WTC11 (cell line): ENCODE measurements around the gene NKX3-2. TPM values are rescaled to one million over a fixed set of nuclear protein-coding genes. Genes with fewer than 3 reads are reported as not detected.

Experiments used
- ATAC-seq: fragments of 200-7000 bp; cut with Tn5 transposase; 2 replicates; pipeline ENCODE4 v1.10.0; 2021; ENCODE audit warnings: mild to moderate bottlenecking, moderate library complexity
- CTCF ChIA-PET: fragments of 300-600 bp; sonication (Branson Sonifier 250); formaldehyde crosslinking; loops from one replicate; lab custom pipeline; 2021; ENCODE audit warnings: antibody characterized with exemption; lab: Charles Lee
- POLR2A ChIA-PET: fragments of 350-600 bp; sonication (Branson Sonifier 250); formaldehyde crosslinking; loops from one replicate; lab custom pipeline; 2021; ENCODE audit warnings: antibody characterized with exemption; lab: Charles Lee
- DNase-seq: peaks from one replicate; pipeline ENCODE4 v3.0.0; 2021; ENCODE audit warnings: low spot score
- H3K27ac Mint-ChIP-seq: 2 replicates; pipeline ENCODE4 v1.8.0; 2021; ENCODE audit warnings: mixed read lengths
- H3K27me3 Mint-ChIP-seq: 2 replicates; pipeline ENCODE4 v1.8.0; 2021; ENCODE audit warnings: low read depth, mild to moderate bottlenecking, moderate library complexity, mixed read lengths
- H3K36me3 Mint-ChIP-seq: 2 replicates; pipeline ENCODE4 v1.8.0; 2021; ENCODE audit warnings: mixed read lengths
- H3K4me1 Mint-ChIP-seq: 2 replicates; pipeline ENCODE4 v1.8.0; 2022; ENCODE audit warnings: mixed read lengths
- H3K4me3 Mint-ChIP-seq: 2 replicates; pipeline ENCODE4 v1.8.0; 2021; ENCODE audit warnings: mild to moderate bottlenecking, moderate library complexity, mixed read lengths
- H3K9me3 Mint-ChIP-seq: 2 replicates; pipeline ENCODE4 v1.8.0; 2021; ENCODE audit warnings: mixed read lengths
- ARID4B ChIP-seq: sonication (generic); formaldehyde crosslinking; IDR thresholded peaks from 2 replicates; pipeline ENCODE4 v1.8.0; 2023; ENCODE audit warnings: missing genetic modification reagents, mild to moderate bottlenecking, borderline replicate concordance
- ATF6 ChIP-seq: sonication (generic); formaldehyde crosslinking; IDR thresholded peaks from 2 replicates; pipeline ENCODE4 v1.8.1; 2023; ENCODE audit warnings: mild to moderate bottlenecking, missing genetic modification reagents
- EMX1 ChIP-seq: fragments of 250-450 bp; sonication (Bioruptor Pico); IDR thresholded peaks from 2 replicates; pipeline ENCODE4 v1.8.0; 2021; ENCODE audit warnings: mild to moderate bottlenecking
- FOXP1 ChIP-seq: sonication (generic); formaldehyde crosslinking; IDR thresholded peaks from 2 replicates; pipeline ENCODE4 v1.8.0; 2022; ENCODE audit warnings: missing genetic modification reagents, mild to moderate bottlenecking, moderate library complexity, borderline replicate concordance
- JUN ChIP-seq: sonication (generic); formaldehyde crosslinking; IDR thresholded peaks from 2 replicates; pipeline ENCODE4 v1.8.0; 2023; ENCODE audit warnings: mild to moderate bottlenecking, missing genetic modification reagents
- KAT7 ChIP-seq: sonication (generic); formaldehyde crosslinking; IDR thresholded peaks from 2 replicates; pipeline ENCODE4 v1.8.1; 2023; ENCODE audit warnings: missing genetic modification reagents, mild to moderate bottlenecking, borderline replicate concordance
- NFE2L1 ChIP-seq: sonication (generic); formaldehyde crosslinking; IDR thresholded peaks from 2 replicates; pipeline ENCODE4 v1.8.1; 2023; ENCODE audit warnings: missing genetic modification reagents
- NR1H2 ChIP-seq: sonication (generic); formaldehyde crosslinking; IDR thresholded peaks from 2 replicates; pipeline ENCODE4 v1.9.0; 2021; ENCODE audit warnings: mild to moderate bottlenecking, moderate library complexity, missing genetic modification reagents
- SP1 ChIP-seq: sonication (generic); formaldehyde crosslinking; conservative IDR thresholded peaks from 2 replicates; pipeline ENCODE4 v1.8.1; 2022; ENCODE audit warnings: missing genetic modification reagents
- ZNF671 ChIP-seq: fragments of 250-450 bp; sonication (Bioruptor Pico); IDR thresholded peaks from 2 replicates; pipeline ENCODE4 v1.8.0; 2021; ENCODE audit warnings: mild to moderate bottlenecking
- total RNA-seq: library from RNA; stranded (reverse); gene quantifications from 3 replicates; pipeline ENCODE4 v1.2.3, GENCODE V29; 2021
- TF ChIP-seq, protein P1 (sequence below): sonication (generic); formaldehyde crosslinking; conservative IDR thresholded peaks from 2 replicates; pipeline ENCODE4 v1.8.1; 2023; ENCODE audit warnings: mild to moderate bottlenecking, low read depth, missing genetic modification reagents, moderate library complexity
- TF ChIP-seq, protein P2 (sequence below): fragments of 250-450 bp; sonication (Bioruptor Pico); IDR thresholded peaks from 2 replicates; pipeline ENCODE4 v1.8.0; 2021; ENCODE audit warnings: mild to moderate bottlenecking
- TF ChIP-seq, protein P3 (sequence below): sonication (generic); formaldehyde crosslinking; IDR thresholded peaks from 2 replicates; pipeline ENCODE4 v1.8.1; 2023; ENCODE audit warnings: mild to moderate bottlenecking, missing genetic modification reagents, moderate library complexity

The NKX3-2 gene
- total RNA-seq, 1 experiment from 2014 or later, result 0.07 TPM

DNA sequence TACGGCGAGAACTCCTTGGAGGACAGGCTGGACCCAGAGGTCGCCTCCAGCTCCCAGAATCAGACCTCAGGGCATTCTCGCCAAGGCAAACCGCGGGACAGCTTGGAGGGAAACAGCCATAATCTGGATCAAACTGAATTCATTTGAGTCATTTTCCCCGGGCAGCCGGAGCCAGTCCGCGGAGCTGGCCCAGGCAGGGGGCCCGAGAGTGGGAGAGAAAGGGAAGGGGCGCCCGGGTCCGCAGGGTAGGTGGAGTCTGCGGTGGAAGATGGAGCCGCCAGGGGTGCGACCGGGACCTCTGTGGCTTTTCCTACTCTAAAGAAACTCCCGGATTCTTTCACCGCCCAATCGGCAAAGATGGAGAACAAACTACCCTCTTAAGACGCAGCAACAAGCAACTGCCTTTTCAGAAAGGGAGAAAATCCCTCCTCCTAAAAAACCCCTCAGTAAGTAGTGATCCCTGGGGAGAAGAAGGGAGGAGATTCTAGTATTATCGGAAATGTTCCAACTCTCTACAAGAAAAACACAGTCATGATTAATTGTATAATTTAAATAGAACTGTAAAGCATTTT, 5.2 kb downstream of the NKX3-2 start:
- H3K4me1 Mint-ChIP-seq, result peaks cover 79% of the 10 kb centered on the region

GRCh38 chr4:13538427-13538973, 5.8 kb downstream of the NKX3-2 start:
- ChIA-PET CTCF (no interaction called here), POLR2A (no interaction called here)
- H3K27ac Mint-ChIP-seq, result no peak overlapping the region
- peak overlapping the region; percentile 56 for H3K4me3 Mint-ChIP-seq
- ATAC-seq (no peak), DNase-seq (no peak)
- H3K9me3 Mint-ChIP-seq, result no peaks in the 10 kb centered on the region
- H3K4me1 Mint-ChIP-seq, result peaks cover 85% of the 10 kb centered on the region
- H3K36me3 Mint-ChIP-seq, result peaks cover 7% of the 10 kb centered on the region; the same call in 1 of the 2 replicates
- peaks cover 100% of the 10 kb centered on the region for H3K27me3 Mint-ChIP-seq
- TF ChIP-seq KAT7 (CRISPR knock-in tag) (no peak), FOXP1 (CRISPR knock-in tag) (no peak)
- TF ChIP-seq, protein P1, sequence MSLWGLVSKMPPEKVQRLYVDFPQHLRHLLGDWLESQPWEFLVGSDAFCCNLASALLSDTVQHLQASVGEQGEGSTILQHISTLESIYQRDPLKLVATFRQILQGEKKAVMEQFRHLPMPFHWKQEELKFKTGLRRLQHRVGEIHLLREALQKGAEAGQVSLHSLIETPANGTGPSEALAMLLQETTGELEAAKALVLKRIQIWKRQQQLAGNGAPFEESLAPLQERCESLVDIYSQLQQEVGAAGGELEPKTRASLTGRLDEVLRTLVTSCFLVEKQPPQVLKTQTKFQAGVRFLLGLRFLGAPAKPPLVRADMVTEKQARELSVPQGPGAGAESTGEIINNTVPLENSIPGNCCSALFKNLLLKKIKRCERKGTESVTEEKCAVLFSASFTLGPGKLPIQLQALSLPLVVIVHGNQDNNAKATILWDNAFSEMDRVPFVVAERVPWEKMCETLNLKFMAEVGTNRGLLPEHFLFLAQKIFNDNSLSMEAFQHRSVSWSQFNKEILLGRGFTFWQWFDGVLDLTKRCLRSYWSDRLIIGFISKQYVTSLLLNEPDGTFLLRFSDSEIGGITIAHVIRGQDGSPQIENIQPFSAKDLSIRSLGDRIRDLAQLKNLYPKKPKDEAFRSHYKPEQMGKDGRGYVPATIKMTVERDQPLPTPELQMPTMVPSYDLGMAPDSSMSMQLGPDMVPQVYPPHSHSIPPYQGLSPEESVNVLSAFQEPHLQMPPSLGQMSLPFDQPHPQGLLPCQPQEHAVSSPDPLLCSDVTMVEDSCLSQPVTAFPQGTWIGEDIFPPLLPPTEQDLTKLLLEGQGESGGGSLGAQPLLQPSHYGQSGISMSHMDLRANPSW (CRISPR knock-in tag), result no peak
- TF ChIP-seq, protein P2, sequence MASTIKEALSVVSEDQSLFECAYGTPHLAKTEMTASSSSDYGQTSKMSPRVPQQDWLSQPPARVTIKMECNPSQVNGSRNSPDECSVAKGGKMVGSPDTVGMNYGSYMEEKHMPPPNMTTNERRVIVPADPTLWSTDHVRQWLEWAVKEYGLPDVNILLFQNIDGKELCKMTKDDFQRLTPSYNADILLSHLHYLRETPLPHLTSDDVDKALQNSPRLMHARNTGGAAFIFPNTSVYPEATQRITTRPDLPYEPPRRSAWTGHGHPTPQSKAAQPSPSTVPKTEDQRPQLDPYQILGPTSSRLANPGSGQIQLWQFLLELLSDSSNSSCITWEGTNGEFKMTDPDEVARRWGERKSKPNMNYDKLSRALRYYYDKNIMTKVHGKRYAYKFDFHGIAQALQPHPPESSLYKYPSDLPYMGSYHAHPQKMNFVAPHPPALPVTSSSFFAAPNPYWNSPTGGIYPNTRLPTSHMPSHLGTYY (CRISPR knock-in tag), result no peak
- TF ChIP-seq, protein P3, sequence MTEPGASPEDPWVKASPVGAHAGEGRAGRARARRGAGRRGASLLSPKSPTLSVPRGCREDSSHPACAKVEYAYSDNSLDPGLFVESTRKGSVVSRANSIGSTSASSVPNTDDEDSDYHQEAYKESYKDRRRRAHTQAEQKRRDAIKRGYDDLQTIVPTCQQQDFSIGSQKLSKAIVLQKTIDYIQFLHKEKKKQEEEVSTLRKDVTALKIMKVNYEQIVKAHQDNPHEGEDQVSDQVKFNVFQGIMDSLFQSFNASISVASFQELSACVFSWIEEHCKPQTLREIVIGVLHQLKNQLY, result no peak

More for the DNA sequence above, 5.2 kb downstream of the NKX3-2 start:
- Mint-ChIP-seq H3K27me3 (peaks cover 100% of the 10 kb centered on the region), H3K9me3 (no peaks in the 10 kb centered on the region), H3K4me3 (peak overlapping the region; percentile 56)
- CTCF ChIA-PET, result interaction anchor here (3.4 to 5.7 kb wide), 2 partner anchors 9 to 16 kb away, joined by 55 to 69 read pairs; no protein-coding TSS in a partner anchor
- ATAC-seq, result no peak
- TF ChIP-seq JUN (CRISPR knock-in tag) (no peak), ATF6 (no peak), ZNF671 (CRISPR knock-in tag) (no peak), EMX1 (CRISPR knock-in tag) (no peak), NFE2L1 (CRISPR knock-in tag) (no peak), SP1 (CRISPR knock-in tag) (no peak), NR1H2 (no peak), ARID4B (CRISPR knock-in tag) (no peak)
- TF ChIP-seq, protein P1 (CRISPR knock-in tag), result no peak
- TF ChIP-seq, all 79 proteins: peak for 0
- POLR2A ChIA-PET, result no interaction called here
- Mint-ChIP-seq H3K36me3 (peaks cover 7% of the 10 kb centered on the region; the same call in 1 of the 2 replicates), H3K27ac (no peak overlapping the region)
- no peak for DNase-seq
